Measurements from ENCODE around the gene ACER3. TPM values are rescaled to one million over a fixed set of nuclear protein-coding genes. Genes with fewer than 3 reads are reported as not detected.

The ACER3 gene
- total RNA-seq, 6 donors from 2014 or later, result 10.5 to 46.7 (median 17.1) TPM

DNA sequence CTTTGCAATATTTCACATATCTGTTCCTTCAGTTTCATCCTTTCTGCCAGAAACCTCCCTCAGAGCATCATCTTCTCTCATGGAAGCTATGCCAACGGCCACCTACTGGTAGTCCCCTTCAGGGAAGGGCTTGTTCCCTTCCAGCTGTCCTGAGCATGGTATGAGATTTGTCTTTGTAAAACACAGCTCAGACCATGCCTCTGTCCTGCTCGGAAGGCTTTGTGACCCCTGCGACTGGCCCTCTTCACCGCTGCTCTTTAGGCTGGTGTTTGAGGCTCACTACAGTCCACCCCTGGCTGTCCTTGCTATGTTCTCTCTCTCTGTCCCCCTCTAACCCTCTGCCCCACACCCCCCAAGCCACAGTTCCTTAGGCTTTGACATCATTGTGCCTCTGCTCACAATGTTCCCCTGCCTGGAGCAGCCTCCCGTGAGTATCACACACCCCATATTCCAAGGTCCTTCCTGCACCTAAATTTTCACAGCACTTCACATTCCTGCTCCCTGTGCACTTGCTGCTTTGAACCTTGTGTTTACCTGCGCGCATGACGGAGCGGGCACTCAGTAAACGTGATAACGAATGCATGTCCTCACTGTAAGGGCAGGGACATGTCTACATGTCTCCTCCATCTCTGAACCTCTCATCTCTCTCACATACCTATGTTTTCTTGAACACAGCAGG is 24.0 kb upstream of the ACER3 start:
- ATAC-seq (ENCODE audit: low FRiP score in 2 of 2), result peak; percentile 11 to 56

GRCh38 chr11:76837696-76838677 is 22.7 kb upstream of the ACER3 start:
- WGBS, 2 donors, result 69 to 73% methylated on average over 7 of the region's 7 CpGs
- TF ChIP-seq POLR2A (IDR thresholded peaks at IDR 0.05), result no peak
- H3K9me3 ChIP-seq, result no peaks in the 10 kb centered on the region
- H3K36me3 ChIP-seq, result no peaks in the 10 kb centered on the region
- DNase-seq (no peak), ATAC-seq (ENCODE audit: low FRiP score in 2 of 2) (peak in 1 of 2 donors; percentile 16)
- no peaks in the 10 kb centered on the region for H3K27me3 ChIP-seq
- peak overlapping the region in 3 of 4 donors; percentile 13 to 74 (median 16) for H3K27ac ChIP-seq
- peaks cover 31 to 54% (median 40%) of the 10 kb centered on the region in 4 donors for H3K4me1 ChIP-seq
- no peak overlapping the region for H3K4me3 ChIP-seq

More for the DNA sequence above, 24.0 kb upstream of the ACER3 start:
- peak overlapping the region; percentile 59 to 74 (median 63) for H3K27ac ChIP-seq
- no peaks in the 10 kb centered on the region for H3K36me3 ChIP-seq
- H3K9me3 ChIP-seq, result no peaks in the 10 kb centered on the region
- H3K4me1 ChIP-seq, result peaks cover 31 to 54% (median 40%) of the 10 kb centered on the region in 4 donors
- H3K27me3 ChIP-seq, result no peaks in the 10 kb centered on the region
- no peak for DNase-seq
- TF ChIP-seq POLR2AphosphoS5 (IDR thresholded peaks at IDR 0.05), result no peak
- TF ChIP-seq EP300 (IDR thresholded peaks at IDR 0.05), result no peak
- no peak for TF ChIP-seq POLR2A (IDR thresholded peaks at IDR 0.05)
- TF ChIP-seq, protein P1, sequence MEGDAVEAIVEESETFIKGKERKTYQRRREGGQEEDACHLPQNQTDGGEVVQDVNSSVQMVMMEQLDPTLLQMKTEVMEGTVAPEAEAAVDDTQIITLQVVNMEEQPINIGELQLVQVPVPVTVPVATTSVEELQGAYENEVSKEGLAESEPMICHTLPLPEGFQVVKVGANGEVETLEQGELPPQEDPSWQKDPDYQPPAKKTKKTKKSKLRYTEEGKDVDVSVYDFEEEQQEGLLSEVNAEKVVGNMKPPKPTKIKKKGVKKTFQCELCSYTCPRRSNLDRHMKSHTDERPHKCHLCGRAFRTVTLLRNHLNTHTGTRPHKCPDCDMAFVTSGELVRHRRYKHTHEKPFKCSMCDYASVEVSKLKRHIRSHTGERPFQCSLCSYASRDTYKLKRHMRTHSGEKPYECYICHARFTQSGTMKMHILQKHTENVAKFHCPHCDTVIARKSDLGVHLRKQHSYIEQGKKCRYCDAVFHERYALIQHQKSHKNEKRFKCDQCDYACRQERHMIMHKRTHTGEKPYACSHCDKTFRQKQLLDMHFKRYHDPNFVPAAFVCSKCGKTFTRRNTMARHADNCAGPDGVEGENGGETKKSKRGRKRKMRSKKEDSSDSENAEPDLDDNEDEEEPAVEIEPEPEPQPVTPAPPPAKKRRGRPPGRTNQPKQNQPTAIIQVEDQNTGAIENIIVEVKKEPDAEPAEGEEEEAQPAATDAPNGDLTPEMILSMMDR (IDR thresholded peaks at IDR 0.05), result peak in 1 of 6 experiments; percentile 26
- no peak overlapping the region for H3K4me3 ChIP-seq
- 56 to 59% methylated on average over 11 of the region's 11 CpGs for WGBS, 2 donors

DNA sequence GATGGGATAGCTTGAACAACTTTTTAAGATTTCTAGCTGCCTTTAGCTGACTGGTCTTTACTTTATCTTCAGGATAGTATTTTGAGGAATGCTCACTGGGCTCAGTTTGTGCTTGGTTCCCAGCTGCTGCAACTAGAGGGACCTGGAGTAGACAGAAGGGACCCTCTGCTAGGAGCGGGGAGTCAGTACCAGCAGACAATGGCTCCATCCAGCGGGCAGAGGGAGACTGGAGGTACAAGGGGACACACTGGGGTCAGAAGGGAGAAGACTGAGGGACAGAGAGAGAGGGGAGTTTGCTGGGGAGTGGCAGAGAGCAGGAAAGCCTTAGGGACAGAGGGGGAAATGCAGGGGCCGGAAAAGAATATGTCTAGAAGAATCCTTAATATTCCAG is 22.0 kb upstream of the ACER3 start:
- DNase-seq, result no peak
- H3K27ac ChIP-seq, result peak overlapping the region in 3 of 4 donors; percentile 13 to 74 (median 16)
- H3K4me1 ChIP-seq, result peaks cover 31 to 54% (median 40%) of the 10 kb centered on the region in 4 donors
- no peak overlapping the region for H3K4me3 ChIP-seq
- H3K27me3 ChIP-seq, result no peaks in the 10 kb centered on the region
- no peaks in the 10 kb centered on the region for H3K9me3 ChIP-seq
- no peaks in the 10 kb centered on the region for H3K36me3 ChIP-seq
- 64 to 82% methylated on average over 3 of the region's 3 CpGs for WGBS, 2 donors
- TF ChIP-seq POLR2A (IDR thresholded peaks at IDR 0.05), result no peak
- no peak for ATAC-seq (ENCODE audit: low FRiP score in 2 of 2)

GRCh38 chr11:76839311-76839710 is 21.4 kb upstream of the ACER3 start:
- TF ChIP-seq EP300 (IDR thresholded peaks at IDR 0.05) (no peak), POLR2A (IDR thresholded peaks at IDR 0.05) (no peak), POLR2AphosphoS5 (IDR thresholded peaks at IDR 0.05) (no peak)
- TF ChIP-seq, protein P1 (IDR thresholded peaks at IDR 0.05), result no peak
- no peaks in the 10 kb centered on the region for H3K36me3 ChIP-seq
- 17 to 44% methylated on average over 1 of the region's 1 CpG for WGBS, 2 donors
- no peaks in the 10 kb centered on the region for H3K9me3 ChIP-seq
- no peaks in the 10 kb centered on the region for H3K27me3 ChIP-seq
- no peak overlapping the region for H3K4me3 ChIP-seq
- peak in 1 of 2 donors; percentile 45 for ATAC-seq (ENCODE audit: low FRiP score in 2 of 2)
- peaks cover 29 to 50% (median 38%) of the 10 kb centered on the region in 4 donors for H3K4me1 ChIP-seq
- DNase-seq, result no peak
- peak overlapping the region in 1 of 4 donors; percentile 74 for H3K27ac ChIP-seq

DNA sequence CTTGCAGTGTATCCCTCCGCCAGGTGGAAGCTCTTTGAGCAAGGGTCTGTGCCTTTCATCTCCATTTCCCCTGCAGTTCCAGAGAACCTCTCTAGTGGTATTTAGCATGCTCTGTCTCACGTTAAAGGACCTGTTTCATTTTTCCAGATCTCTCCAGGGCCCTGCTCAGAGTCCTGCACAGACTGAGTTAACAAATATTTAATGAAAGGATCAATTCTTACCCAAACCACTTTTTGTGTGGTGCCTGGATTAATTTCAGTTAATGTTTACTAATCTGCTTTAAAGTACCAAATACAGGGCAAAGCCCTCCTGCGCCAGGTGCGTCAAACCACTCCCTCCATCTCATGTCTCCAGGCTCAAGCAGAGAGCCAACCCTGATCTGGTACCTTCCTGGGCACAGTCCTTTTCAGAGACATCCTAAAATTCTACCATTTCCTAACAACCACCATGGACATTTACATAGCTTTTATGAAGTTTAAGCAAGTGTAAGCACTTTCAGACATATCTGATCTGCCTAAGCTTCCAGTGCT is 18.7 kb upstream of the ACER3 start:
- ATAC-seq (ENCODE audit: low FRiP score in 2 of 2) (no peak), DNase-seq (no peak)
- Histone ChIP-seq H3K36me3 (no peaks in the 10 kb centered on the region), H3K9me3 (no peaks in the 10 kb centered on the region), H3K27ac (no peak overlapping the region), H3K4me1 (peaks cover 9 to 23% (median 16%) of the 10 kb centered on the region in 4 donors), H3K4me3 (no peak overlapping the region), H3K27me3 (no peaks in the 10 kb centered on the region)
- TF ChIP-seq POLR2AphosphoS5 (IDR thresholded peaks at IDR 0.05) (no peak), POLR2A (IDR thresholded peaks at IDR 0.05) (no peak), EP300 (IDR thresholded peaks at IDR 0.05) (no peak)
- TF ChIP-seq, protein P1 (IDR thresholded peaks at IDR 0.05), result no peak
- WGBS, 2 donors, result 80 to 94% methylated on average over 4 of the region's 4 CpGs

Data from upper lobe of left lung (tissue), 6 donors.